Naive thymus-derived CD4-positive, alpha-beta T cell (primary cell): ENCODE results near the gene SV2C. TPM values are rescaled to one million over a fixed set of nuclear protein-coding genes. Genes with fewer than 3 reads are reported as not detected.
"Not testable (repeated sequence)": the region's sequence is repeated elsewhere in the genome, so short reads cannot be mapped to it uniquely, and the experiment has no call there.

Experiments used
- ATAC-seq: fragments of 150-1000 bp; cut with Tn5 transposase; 2 replicates; pipeline ENCODE4 v1.10.0; 2021; ENCODE audit warnings: mild to moderate bottlenecking, moderate library complexity
- CTCF ChIA-PET: fragments of 350-600 bp; sonication (Branson Sonifier 250); formaldehyde crosslinking; loops from one replicate; lab custom pipeline; 2021; ENCODE audit warnings: antibody characterized with exemption; lab: Charles Lee
- POLR2A ChIA-PET: fragments of 350-600 bp; sonication (Branson Sonifier 250); formaldehyde crosslinking; loops from one replicate; lab custom pipeline; 2021; ENCODE audit warnings: antibody characterized with exemption, inconsistent platforms; lab: Charles Lee
- DNase-seq, 9 donors: peaks; one replicate each; pipeline versions ENCODE4 v3.0.0 to v3.0.0-alpha.2; 2020 to 2022; ENCODE audit warnings: mixed read lengths in 1 of 9
- H3K27ac ChIP-seq: one replicate; pipeline ENCODE4 v1.7.0; 2013; ENCODE audit warnings: mild to moderate bottlenecking, low read depth, low read length, moderate library complexity
- H3K27me3 ChIP-seq, 2 donors: one replicate each; pipeline ENCODE4 v1.7.0; 2013; ENCODE audit warnings: low read length in 2 of 2, mild to moderate bottlenecking in 2 of 2, moderate library complexity in 2 of 2; ENCODE audit not compliant: control insufficient read depth in 2 of 2, insufficient read depth in 2 of 2
- H3K36me3 ChIP-seq, 3 experiments: 1 replicate in 2 of 3; 2 replicates in 1 of 3; pipeline ENCODE4 v1.7.0; 2013; ENCODE audit warnings: low read length in 3 of 3, mild to moderate bottlenecking in 3 of 3, moderate library complexity in 1 of 3; ENCODE audit not compliant: insufficient read depth in 3 of 3, control insufficient read depth in 2 of 3
- H3K4me1 ChIP-seq, 2 donors: one replicate each; pipeline ENCODE4 v1.7.0; 2013; ENCODE audit warnings: low read length in 2 of 2, mild to moderate bottlenecking in 2 of 2, moderate library complexity in 1 of 2; ENCODE audit not compliant: control insufficient read depth in 2 of 2, insufficient read depth in 2 of 2
- H3K4me3 ChIP-seq: 2 replicates; pipeline ENCODE4 v1.7.0; 2013; ENCODE audit warnings: mild to moderate bottlenecking, low read length
- H3K9me3 ChIP-seq, 3 experiments: 1 replicate in 2 of 3; 2 replicates in 1 of 3; pipeline ENCODE4 v1.7.0; 2013; ENCODE audit warnings: low read length in 3 of 3; ENCODE audit not compliant: control insufficient read depth in 2 of 3
- H3K27ac Mint-ChIP-seq, 9 donors: one replicate each; pipeline ENCODE4 v1.8.0; 2020 to 2022; ENCODE audit warnings: mixed read lengths in 9 of 9, mild to moderate bottlenecking in 8 of 9, moderate library complexity in 5 of 9, inconsistent platforms in 2 of 9
- H3K27me3 Mint-ChIP-seq, 5 donors: one replicate each; pipeline ENCODE4 v1.8.0; 2021 to 2022; ENCODE audit warnings: mixed read lengths in 5 of 5, mild to moderate bottlenecking in 1 of 5
- H3K36me3 Mint-ChIP-seq, 5 donors: one replicate each; pipeline ENCODE4 v1.8.0; 2020 to 2022; ENCODE audit warnings: mixed read lengths in 5 of 5, mild to moderate bottlenecking in 3 of 5, inconsistent platforms in 1 of 5
- H3K4me1 Mint-ChIP-seq, 7 donors: one replicate each; pipeline ENCODE4 v1.8.0; 2020 to 2022; ENCODE audit warnings: mixed read lengths in 7 of 7, mild to moderate bottlenecking in 3 of 7, inconsistent platforms in 1 of 7
- H3K4me3 Mint-ChIP-seq, 10 donors: one replicate each; pipeline ENCODE4 v1.8.0; 2020 to 2022; ENCODE audit warnings: mild to moderate bottlenecking in 10 of 10, mixed read lengths in 10 of 10, moderate library complexity in 6 of 10, inconsistent platforms in 2 of 10
- H3K9me3 Mint-ChIP-seq, 11 donors: one replicate each; pipeline ENCODE4 v1.8.0; 2020 to 2022; ENCODE audit warnings: mixed read lengths in 11 of 11, mild to moderate bottlenecking in 4 of 11, inconsistent platforms in 1 of 11, moderate library complexity in 1 of 11
- intact Hi-C, 2 donors: fragments of 100-400 bp; cut with micrococcal nuclease; formaldehyde crosslinking; loops; one replicate each; pipeline ENCODE4 v1.15.1; 2023
- polyA plus RNA-seq, 2 donors: library from polyadenylated mRNA; unstranded; fragments of 300-500 nt; fragmentation: Illumina TruSeq; gene quantifications; one replicate each; pipeline ENCODE4 v1.2.3, GENCODE V29; 2021
- total RNA-seq, 6 experiments: library from RNA in 5 of 6; stranded (reverse) in 5 of 6; gene quantifications; 1 replicate in 5 of 6; 2 replicates in 1 of 6; pipeline ENCODE4 v1.2.3 and lab custom pipeline; 2021 to 2026

The SV2C gene
- total and polyA plus RNA-seq, 7 experiments from 2014 or later, result not detected

DNA sequence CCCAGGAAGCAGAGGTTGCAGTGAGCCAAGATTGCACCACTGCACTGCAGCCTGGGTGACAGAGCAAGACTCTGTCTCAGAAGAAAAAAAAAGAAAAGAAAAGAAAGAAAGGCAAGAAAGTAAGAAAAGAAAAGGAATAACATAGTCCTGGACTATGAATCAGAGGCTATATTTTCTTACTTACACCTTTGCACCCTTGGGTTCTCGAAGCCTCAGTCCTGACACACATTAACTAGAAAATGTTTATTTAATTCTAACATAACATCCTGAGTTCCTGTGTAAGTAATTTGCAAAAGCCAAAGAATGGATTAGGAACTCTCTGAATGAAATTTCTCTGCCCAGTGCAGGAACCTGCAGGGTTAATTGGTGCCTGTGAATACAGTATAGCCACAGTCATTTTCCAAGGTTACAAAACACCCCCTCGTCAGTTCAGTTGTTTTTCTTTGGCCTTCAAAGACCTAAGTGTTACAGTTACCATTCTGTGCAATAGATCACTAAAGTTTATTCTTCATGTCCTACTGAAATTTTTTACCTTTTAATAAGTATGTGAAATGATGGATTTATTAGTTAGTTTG lies 147.6 kb downstream of the SV2C start:
- H3K9me3 Mint-ChIP-seq, result no peaks in the 10 kb centered on the region
- H3K9me3 ChIP-seq, result no peaks in the 10 kb centered on the region
- H3K27me3 ChIP-seq, result no peaks in the 10 kb centered on the region
- ChIA-PET POLR2A (no interaction called here), CTCF (no interaction called here)
- no peak for ATAC-seq
- intact Hi-C loops, result no loop called here
- no peaks in the 10 kb centered on the region for H3K36me3 Mint-ChIP-seq
- no peak overlapping the region for H3K27ac ChIP-seq
- DNase-seq, result no peak
- H3K27me3 Mint-ChIP-seq, result peaks cover 0 to 11% (median 7%) of the 10 kb centered on the region in 5 donors
- no peaks in the 10 kb centered on the region for H3K36me3 ChIP-seq
- H3K4me1 Mint-ChIP-seq, result no peaks in the 10 kb centered on the region
- H3K4me1 ChIP-seq, result no peaks in the 10 kb centered on the region
- H3K4me3 ChIP-seq, result no peak overlapping the region
- H3K27ac Mint-ChIP-seq, result no peak overlapping the region
- H3K4me3 Mint-ChIP-seq, result no peak overlapping the region

DNA sequence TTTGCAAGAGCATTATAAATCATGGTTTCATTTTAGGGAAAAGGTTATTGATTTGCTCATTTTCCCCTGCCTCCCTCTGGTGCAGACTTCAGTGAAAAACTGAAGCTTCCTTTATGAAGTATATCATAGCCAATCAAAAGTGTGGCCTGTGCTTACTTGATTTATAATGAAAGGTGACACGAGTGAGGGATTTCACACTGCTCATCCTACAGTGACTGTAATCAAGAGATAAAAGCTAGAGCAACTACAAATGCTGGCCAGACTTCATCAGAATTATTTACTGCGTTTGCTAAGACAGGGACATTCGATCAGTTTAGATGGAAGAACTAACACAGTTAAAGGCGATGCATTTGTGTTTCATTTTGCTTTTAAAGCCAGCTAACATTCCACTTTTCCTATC lies 151.5 kb downstream of the SV2C start:
- ATAC-seq (no peak), DNase-seq (no peak)
- no peak overlapping the region for H3K27ac ChIP-seq
- H3K36me3 ChIP-seq, result no peaks in the 10 kb centered on the region
- H3K9me3 Mint-ChIP-seq, result peaks cover 0 to 24% (median 12%) of the 10 kb centered on the region in 11 donors
- no peaks in the 10 kb centered on the region for H3K27me3 ChIP-seq
- H3K4me1 Mint-ChIP-seq, result no peaks in the 10 kb centered on the region
- intact Hi-C loops, result no loop called here
- ChIA-PET POLR2A (no interaction called here), CTCF (no interaction called here)
- no peaks in the 10 kb centered on the region for H3K4me1 ChIP-seq
- peaks cover 0 to 17% (median 6%) of the 10 kb centered on the region in 5 donors for H3K36me3 Mint-ChIP-seq
- no peak overlapping the region for H3K27ac Mint-ChIP-seq
- no peak overlapping the region for H3K4me3 Mint-ChIP-seq
- peaks cover 0 to 6% (median 0%) of the 10 kb centered on the region in 3 experiments for H3K9me3 ChIP-seq
- H3K4me3 ChIP-seq, result no peak overlapping the region
- H3K27me3 Mint-ChIP-seq, result peaks cover 6 to 15% (median 12%) of the 10 kb centered on the region in 5 donors

DNA sequence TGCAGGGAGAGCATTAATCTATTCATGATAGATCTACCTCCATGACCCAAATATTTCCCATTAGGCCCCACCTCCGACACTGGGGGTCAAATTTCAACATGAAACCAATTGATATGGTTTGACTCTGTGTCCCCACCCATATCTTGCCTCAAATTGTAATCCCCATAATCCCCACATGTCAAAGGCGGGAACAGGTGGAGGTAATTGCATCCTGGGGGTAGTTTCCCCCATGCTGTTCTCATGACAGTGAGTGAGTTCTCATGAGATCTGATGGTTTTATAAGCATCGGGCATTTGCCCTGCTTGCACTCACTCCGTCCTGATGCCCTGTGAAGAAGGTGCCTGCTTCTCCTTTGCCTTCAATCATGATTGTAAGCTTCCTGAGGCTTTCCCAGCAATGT lies 153.5 kb downstream of the SV2C start:
- no peak overlapping the region for H3K27ac Mint-ChIP-seq
- POLR2A ChIA-PET, result no interaction called here
- H3K9me3 Mint-ChIP-seq, result peaks cover 0 to 24% (median 14%) of the 10 kb centered on the region in 11 donors

DNA sequence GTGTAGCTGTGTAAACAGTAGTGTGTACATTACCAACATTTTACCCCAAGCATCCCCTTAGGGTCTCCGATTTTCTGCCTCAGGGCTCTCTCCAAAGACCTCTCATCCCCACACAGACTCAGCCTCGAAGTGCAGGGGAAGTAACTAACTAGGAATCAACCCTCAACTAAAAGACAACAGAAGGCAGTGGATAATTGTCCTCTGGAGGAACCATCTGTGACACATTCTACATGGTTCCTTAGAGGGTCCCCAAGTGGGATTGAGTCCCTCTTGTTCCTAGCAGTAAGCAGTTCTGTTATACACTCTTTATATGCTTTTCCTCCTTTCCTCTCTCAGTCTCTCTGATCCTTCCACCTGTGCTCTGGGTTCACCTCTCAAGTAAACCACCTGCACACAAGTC lies 157.2 kb downstream of the SV2C start:
- Histone ChIP-seq H3K36me3 (no peaks in the 10 kb centered on the region), H3K27ac (no peak overlapping the region), H3K9me3 (peaks cover 0 to 6% (median 0%) of the 10 kb centered on the region in 3 experiments), H3K4me3 (no peak overlapping the region), H3K27me3 (no peaks in the 10 kb centered on the region), H3K4me1 (no peaks in the 10 kb centered on the region)
- POLR2A ChIA-PET, result interaction anchor here (0.6 kb wide), 1 partner anchor 331 kb away, joined by 4 read pairs; no protein-coding TSS in a partner anchor
- H3K27me3 Mint-ChIP-seq, result peaks cover 11 to 22% (median 13%) of the 10 kb centered on the region in 5 donors
- DNase-seq (no peak), ATAC-seq (no peak)
- H3K9me3 Mint-ChIP-seq, result peaks cover 0 to 24% (median 14%) of the 10 kb centered on the region in 11 donors
- H3K4me3 Mint-ChIP-seq, result no peak overlapping the region
- H3K27ac Mint-ChIP-seq, result no peak overlapping the region
- H3K36me3 Mint-ChIP-seq, result peaks cover 0 to 17% (median 6%) of the 10 kb centered on the region in 5 donors
- no peaks in the 10 kb centered on the region for H3K4me1 Mint-ChIP-seq
- CTCF ChIA-PET, result no interaction called here
- intact Hi-C loops, result no loop called here

More for the DNA sequence above, 153.5 kb downstream of the SV2C start:
- Mint-ChIP-seq H3K4me1 (no peaks in the 10 kb centered on the region), H3K27me3 (peaks cover 11 to 23% (median 13%) of the 10 kb centered on the region in 5 donors), H3K36me3 (peaks cover 0 to 17% (median 6%) of the 10 kb centered on the region in 5 donors), H3K4me3 (no peak overlapping the region)
- CTCF ChIA-PET, result interaction anchor here (0.6 kb wide), 1 partner anchor 17 kb away, joined by 3 read pairs; no protein-coding TSS in a partner anchor
- no peak overlapping the region for H3K4me3 ChIP-seq
- H3K27ac ChIP-seq, result no peak overlapping the region
- ATAC-seq, result no peak
- DNase-seq, result no peak
- intact Hi-C loops, result no loop called here
- H3K27me3 ChIP-seq, result no peaks in the 10 kb centered on the region
- H3K9me3 ChIP-seq, result peaks cover 0 to 6% (median 0%) of the 10 kb centered on the region in 3 experiments
- H3K36me3 ChIP-seq, result no peaks in the 10 kb centered on the region
- no peaks in the 10 kb centered on the region for H3K4me1 ChIP-seq

DNA sequence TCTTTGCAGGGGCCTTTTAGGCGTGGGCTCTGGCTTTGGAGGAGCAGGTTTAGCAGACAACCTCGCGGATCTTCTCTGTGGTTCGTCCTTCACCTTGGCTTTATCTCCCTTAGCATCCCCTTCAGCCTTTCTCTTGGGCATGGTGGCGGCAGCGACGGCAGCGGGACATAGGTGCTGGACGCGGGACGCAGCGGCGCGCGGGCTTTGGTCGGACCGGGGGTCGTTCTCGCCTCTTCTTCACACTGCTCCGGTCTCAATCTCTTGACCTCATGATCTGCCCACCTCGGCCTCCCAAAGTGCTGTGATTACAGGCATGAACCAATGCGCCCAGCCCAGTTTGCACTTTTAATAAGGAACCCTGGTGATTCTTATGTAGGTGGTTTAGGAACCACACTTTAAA lies 159.0 kb downstream of the SV2C start:
- H3K27me3 Mint-ChIP-seq, result peaks cover 10 to 22% (median 13%) of the 10 kb centered on the region in 5 donors
- H3K4me3 ChIP-seq, H3K36me3 ChIP-seq, H3K4me1 ChIP-seq, ATAC-seq, H3K27ac ChIP-seq, intact Hi-C loops, H3K27ac Mint-ChIP-seq, POLR2A ChIA-PET, H3K4me3 Mint-ChIP-seq, H3K9me3 ChIP-seq, CTCF ChIA-PET, H3K27me3 ChIP-seq, H3K4me1 Mint-ChIP-seq, DNase-seq: not testable (repeated sequence)
- peaks cover 0 to 17% (median 3%) of the 10 kb centered on the region in 5 donors for H3K36me3 Mint-ChIP-seq
- H3K9me3 Mint-ChIP-seq, result peaks cover 0 to 21% (median 13%) of the 10 kb centered on the region in 11 donors

DNA sequence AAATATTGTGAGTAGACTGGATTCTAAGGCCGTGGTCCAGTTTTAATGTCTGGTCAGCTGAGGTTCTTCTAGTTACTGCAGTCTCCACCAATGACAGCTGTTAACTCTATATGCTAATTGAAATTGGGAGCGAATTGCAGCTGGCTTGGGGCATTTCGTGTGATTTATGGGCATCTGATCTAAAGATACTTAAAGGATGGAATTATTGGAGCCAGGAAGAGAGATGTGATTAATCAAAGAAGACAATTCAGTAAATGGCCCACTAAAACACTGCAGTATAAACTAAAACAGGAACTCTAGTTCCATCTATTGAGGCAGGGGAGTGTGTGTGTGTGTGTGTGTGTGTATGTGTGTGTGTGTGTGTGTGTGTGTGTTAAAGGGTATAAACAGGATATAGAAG lies 162.4 kb downstream of the SV2C start:
- POLR2A ChIA-PET, result interaction anchor here (0.6 kb wide), 1 partner anchor 1604 kb away, joined by 3 read pairs; no protein-coding TSS in a partner anchor
- Mint-ChIP-seq H3K27ac (no peak overlapping the region), H3K27me3 (peaks cover 0 to 14% (median 2%) of the 10 kb centered on the region in 5 donors), H3K36me3 (no peaks in the 10 kb centered on the region), H3K4me1 (no peaks in the 10 kb centered on the region), H3K9me3 (peaks cover 0 to 6% (median 0%) of the 10 kb centered on the region in 11 donors), H3K4me3 (no peak overlapping the region)
- no peaks in the 10 kb centered on the region for H3K9me3 ChIP-seq
- no peak overlapping the region for H3K4me3 ChIP-seq
- no peaks in the 10 kb centered on the region for H3K4me1 ChIP-seq
- ATAC-seq, result no peak
- intact Hi-C loops, result no loop called here
- DNase-seq, result no peak
- H3K27ac ChIP-seq, result no peak overlapping the region
- H3K36me3 ChIP-seq, result no peaks in the 10 kb centered on the region
- CTCF ChIA-PET, result no interaction called here
- H3K27me3 ChIP-seq, result no peaks in the 10 kb centered on the region

GRCh38 chr5:76249621-76250020 lies 166.4 kb downstream of the SV2C start:
- H3K27ac Mint-ChIP-seq, result no peak overlapping the region
- ChIA-PET CTCF (no interaction called here), POLR2A (no interaction called here)
- Histone ChIP-seq H3K4me1 (no peaks in the 10 kb centered on the region), H3K36me3 (no peaks in the 10 kb centered on the region), H3K9me3 (no peaks in the 10 kb centered on the region), H3K27ac (no peak overlapping the region), H3K27me3 (no peaks in the 10 kb centered on the region), H3K4me3 (no peak overlapping the region)
- H3K4me3 Mint-ChIP-seq, result no peak overlapping the region
- H3K4me1 Mint-ChIP-seq, result no peaks in the 10 kb centered on the region
- no peaks in the 10 kb centered on the region for H3K36me3 Mint-ChIP-seq
- DNase-seq (no peak), ATAC-seq (no peak)
- intact Hi-C loops, result loop anchor here (10.0 kb wide), 2 partner anchors 535 to 665 kb away; partner anchors contain the start of gene POC5 (in 1 of the 2)
- no peaks in the 10 kb centered on the region for H3K9me3 Mint-ChIP-seq
- H3K27me3 Mint-ChIP-seq, result peaks cover 0 to 25% (median 4%) of the 10 kb centered on the region in 5 donors
